Subcutaneous adipose tissue (tissue), 4 donors: ENCODE measurements around the gene MIPOL1. TPM values are rescaled to one million over a fixed set of nuclear protein-coding genes. Genes with fewer than 3 reads are reported as not detected.

Experiments
- total RNA-seq, 4 donors: library from RNA; depleted of rRNA; stranded (reverse); fragments of >200 nt; gene quantifications; one replicate each; pipeline ENCODE4 v1.1.0, GENCODE V29; 2016
- TF ChIP-seq, protein P1 (sequence below): fragments of 450-650 bp; IDR thresholded peaks from one replicate; pipeline ENCODE4 v1.5.1; 2016; ENCODE audit warnings: low read depth, mild to moderate bottlenecking, control low read depth, antibody characterized with exemption, moderate library complexity

Gene MIPOL1
- total RNA-seq, 4 donors from 2014 or later = 7.6 to 20.9 (median 11.1) TPM

DNA sequence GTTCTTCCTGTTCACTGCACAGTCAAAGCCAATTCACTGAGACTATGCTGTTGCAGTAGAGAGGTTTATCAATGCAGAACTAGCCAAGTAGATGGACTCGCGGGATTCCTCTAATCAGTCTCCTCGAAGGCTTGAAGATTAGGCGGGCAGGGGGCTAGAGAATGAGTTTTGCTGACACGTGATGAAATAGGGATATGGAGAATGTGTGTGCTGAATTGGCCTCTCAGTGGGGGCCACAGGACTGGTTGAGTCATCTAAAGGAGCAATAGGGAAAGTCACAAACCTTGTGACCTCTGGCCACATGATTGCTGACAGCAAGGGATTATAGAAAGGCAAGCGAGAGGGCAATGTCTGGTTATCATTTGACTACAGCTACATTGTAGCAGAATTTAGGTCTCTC, 12.7 kb downstream of the MIPOL1 start:
- TF ChIP-seq, protein P1, sequence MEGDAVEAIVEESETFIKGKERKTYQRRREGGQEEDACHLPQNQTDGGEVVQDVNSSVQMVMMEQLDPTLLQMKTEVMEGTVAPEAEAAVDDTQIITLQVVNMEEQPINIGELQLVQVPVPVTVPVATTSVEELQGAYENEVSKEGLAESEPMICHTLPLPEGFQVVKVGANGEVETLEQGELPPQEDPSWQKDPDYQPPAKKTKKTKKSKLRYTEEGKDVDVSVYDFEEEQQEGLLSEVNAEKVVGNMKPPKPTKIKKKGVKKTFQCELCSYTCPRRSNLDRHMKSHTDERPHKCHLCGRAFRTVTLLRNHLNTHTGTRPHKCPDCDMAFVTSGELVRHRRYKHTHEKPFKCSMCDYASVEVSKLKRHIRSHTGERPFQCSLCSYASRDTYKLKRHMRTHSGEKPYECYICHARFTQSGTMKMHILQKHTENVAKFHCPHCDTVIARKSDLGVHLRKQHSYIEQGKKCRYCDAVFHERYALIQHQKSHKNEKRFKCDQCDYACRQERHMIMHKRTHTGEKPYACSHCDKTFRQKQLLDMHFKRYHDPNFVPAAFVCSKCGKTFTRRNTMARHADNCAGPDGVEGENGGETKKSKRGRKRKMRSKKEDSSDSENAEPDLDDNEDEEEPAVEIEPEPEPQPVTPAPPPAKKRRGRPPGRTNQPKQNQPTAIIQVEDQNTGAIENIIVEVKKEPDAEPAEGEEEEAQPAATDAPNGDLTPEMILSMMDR = no peak

DNA sequence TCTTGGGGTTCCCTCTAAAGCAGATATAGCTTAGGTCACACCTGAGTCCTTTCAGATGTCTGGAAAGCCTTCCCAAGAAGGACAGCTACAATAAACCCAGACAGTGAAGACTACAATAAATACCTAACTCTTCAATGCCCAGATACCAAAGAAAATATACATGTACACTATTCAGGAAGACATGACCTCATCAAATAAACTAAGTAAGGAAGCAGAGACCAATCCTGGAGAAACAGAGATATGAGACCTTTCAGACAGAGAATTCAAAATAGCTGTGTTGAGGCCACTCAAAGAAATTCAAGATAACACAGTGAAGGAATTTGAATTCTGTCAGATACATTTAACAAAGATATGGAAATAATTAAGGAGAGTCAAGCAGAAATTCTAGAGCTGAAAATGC, 15.3 kb downstream of the MIPOL1 start:
- TF ChIP-seq, protein P1 = no peak

DNA sequence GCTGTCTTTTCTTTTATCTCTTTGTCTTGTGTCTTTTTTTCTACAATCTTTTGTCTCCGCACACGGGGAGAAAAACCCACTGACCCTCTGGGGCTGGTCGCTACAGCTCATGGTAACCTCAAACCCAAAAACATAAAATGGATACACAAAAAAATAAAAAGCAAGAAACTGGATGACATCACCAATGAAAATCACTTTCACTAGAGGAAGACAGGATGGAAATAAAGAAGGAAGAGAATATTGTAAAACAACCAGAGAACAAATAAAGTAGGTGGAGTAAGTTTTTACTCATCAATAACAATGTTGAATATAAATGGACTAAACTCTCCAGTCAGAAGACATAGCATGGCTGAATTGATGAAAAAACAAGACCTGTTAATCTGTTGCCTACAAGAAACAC, 17.6 kb downstream of the MIPOL1 start:
- TF ChIP-seq, protein P1 = no peak

DNA sequence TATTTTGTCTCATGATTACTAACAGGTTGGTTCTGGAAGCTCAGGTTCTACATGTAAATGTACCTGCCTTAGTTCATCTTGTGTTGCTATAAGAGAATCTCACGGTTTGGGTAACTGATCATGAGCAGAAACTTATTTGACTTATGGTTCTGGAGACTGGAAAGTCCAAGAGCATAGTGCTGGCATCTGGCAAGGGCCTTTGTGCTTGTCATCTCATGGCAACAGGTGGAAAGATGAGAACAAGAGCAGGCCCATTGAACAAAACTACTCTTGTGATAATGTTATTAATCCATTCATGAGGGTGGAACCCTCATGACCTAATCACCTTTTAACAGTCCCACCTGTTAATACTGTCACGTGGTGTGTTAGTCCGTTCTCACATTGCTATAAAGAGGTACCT, 23.3 kb downstream of the MIPOL1 start:
- TF ChIP-seq, protein P1 = no peak

DNA sequence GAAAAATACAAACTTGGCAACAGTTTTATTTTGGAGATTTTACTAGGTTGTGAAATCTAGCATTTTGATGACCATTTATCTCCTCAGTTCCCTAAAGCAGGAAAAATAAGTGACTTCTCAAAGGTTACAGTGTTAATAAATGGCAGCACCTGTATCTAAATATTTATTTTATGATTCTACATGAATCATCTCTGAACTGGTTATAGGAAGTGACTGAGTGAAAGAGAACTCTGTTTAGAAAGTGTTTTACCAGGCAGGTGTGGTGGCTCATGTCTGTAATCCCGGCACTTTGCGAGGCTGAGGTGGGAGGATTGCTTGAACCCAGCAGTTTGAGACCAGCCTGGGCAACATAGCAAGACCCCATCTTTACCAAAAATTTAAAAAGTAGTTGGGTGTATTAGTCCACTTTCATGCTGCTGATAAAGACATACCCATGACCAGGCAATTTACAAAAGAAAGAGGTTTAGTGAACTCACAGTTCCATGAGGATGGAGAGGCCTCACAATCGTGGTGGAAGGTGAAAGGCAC, 26.3 kb downstream of the MIPOL1 start:
- TF ChIP-seq, protein P1 = no peak

DNA sequence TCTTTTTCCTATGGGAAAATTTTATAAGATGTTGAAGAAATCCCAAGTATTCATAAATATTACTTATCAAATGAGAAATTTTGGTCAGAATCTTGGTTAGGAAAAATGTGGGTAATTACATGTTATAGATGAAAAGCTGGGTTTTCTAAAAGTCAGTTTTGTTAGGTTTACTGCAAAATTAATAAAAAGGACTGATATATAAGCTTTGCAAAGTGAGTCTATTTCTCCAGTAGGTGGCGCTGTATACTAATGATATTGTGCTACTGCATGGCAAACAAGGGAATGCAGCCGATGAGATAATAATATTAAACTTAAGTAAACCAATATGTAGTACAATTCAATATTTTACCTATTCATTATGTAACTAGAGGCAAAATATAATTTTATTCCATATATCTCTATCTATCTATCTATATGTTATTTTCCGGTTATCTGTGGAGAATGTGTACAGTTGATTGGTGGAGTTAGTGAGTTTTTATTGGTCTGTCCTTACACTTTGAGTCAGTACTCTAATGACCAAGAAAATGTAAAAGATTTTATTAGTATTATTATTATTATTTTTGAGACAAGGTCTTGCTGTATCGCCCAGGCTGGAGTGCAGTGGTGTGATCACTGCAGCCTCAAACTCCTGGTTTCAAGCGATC, 32.9 kb downstream of the MIPOL1 start:
- TF ChIP-seq, protein P1 = no peak

DNA sequence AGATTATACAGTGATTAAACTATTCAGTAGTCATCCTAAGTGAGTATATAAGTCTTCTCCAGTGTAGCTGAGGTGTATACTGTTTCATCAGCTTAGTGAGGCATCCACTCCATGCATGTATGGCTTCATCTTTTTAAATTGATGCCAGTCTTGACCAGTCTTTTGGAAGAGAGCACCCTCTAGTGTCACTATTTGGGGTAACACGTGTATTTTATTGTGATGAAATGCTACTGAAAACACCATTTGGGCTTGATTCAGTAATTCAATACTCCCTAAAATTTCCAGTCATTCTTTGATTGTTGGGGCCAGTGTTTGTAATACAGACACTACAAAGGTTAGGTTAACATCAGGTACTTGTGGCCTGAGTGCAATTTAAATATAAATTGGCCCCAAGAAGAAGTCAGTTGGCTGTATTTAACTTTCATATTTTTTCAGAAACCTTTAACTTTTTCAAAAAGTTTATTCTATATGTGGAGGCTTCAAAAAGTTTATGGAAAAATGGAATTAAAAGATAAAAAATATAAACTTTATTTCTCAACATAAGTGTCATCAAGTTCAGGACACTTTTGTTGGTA, 35.3 kb downstream of the MIPOL1 start:
- TF ChIP-seq, protein P1 = no peak
